ENCODE measurements around the gene CACNA2D2.

CACNA2D2 gene

GRCh38 chr3:50365842-50366220, 137.6 kb downstream of the CACNA2D2 start:
- no peak for TF ChIP-seq CTCF (IDR thresholded peaks at IDR 0.05; ENCODE audit: low read length, missing control alignments)
- DNase-seq (ENCODE audit: low read depth) = no peak
- H3K4me3 ChIP-seq (replicated peaks; ENCODE audit: low read depth, low read length) = no peak overlapping the region

- DNase-seq (ENCODE audit: low read depth) = peak; percentile 67
- TF ChIP-seq CTCF (IDR thresholded peaks at IDR 0.05; ENCODE audit: low read length, missing control alignments) = no peak
- peak overlapping the region; percentile 49 for H3K4me3 ChIP-seq (replicated peaks; ENCODE audit: low read depth, low read length)
Observed at GRCh38 chr3:50365080-50365841, 138.2 kb downstream of the CACNA2D2 start.

GRCh38 chr3:50364573-50365079, 138.8 kb downstream of the CACNA2D2 start:
- peak overlapping the region; percentile 49 for H3K4me3 ChIP-seq (replicated peaks; ENCODE audit: low read depth, low read length)
- DNase-seq (ENCODE audit: low read depth) = peak; percentile 17
- TF ChIP-seq CTCF (IDR thresholded peaks at IDR 0.05; ENCODE audit: low read length, missing control alignments) = no peak

GRCh38 chr3:50359760-50360110, 143.7 kb downstream of the CACNA2D2 start:
- H3K4me3 ChIP-seq (replicated peaks; ENCODE audit: low read depth, low read length) = peak overlapping the region; percentile 88
- TF ChIP-seq CTCF (IDR thresholded peaks at IDR 0.05; ENCODE audit: low read length, missing control alignments) = no peak
- DNase-seq (ENCODE audit: low read depth) = no peak

- peak; percentile 99 for DNase-seq (ENCODE audit: low read depth)
- TF ChIP-seq CTCF (IDR thresholded peaks at IDR 0.05; ENCODE audit: low read length, missing control alignments) = no peak
- peak within 1 kb of the TSS; percentile 88 for H3K4me3 ChIP-seq (replicated peaks; ENCODE audit: low read depth, low read length)
Observed at GRCh38 chr3:50358911-50359759, 144.3 kb downstream of the CACNA2D2 start, which contains the start of gene TMEM115. TSS of gene TMEM115 (minus strand) at chr3:50359521. CDS start at chr3:50359063, 458 bp downstream.

- H3K4me3 ChIP-seq (replicated peaks; ENCODE audit: low read depth, low read length) = peak overlapping the region; percentile 88
- DNase-seq (ENCODE audit: low read depth) = no peak
- no peak for TF ChIP-seq CTCF (IDR thresholded peaks at IDR 0.05; ENCODE audit: low read length, missing control alignments)
Observed at GRCh38 chr3:50358355-50358910, 145.0 kb downstream of the CACNA2D2 start.
